Neural cell (in vitro differentiated cells): ENCODE data around the gene MAN2A2.

Experiments
- CTCF ChIP-seq: fragments of 450-650 bp; IDR thresholded peaks from 2 replicates; pipeline ENCODE4 v1.5.1; 2014; ENCODE audit warnings: antibody characterized with exemption, mild to moderate bottlenecking, moderate library complexity; ENCODE audit not compliant: poor library complexity, severe bottlenecking
- EP300 ChIP-seq: fragments of 450-650 bp; conservative IDR thresholded peaks from 2 replicates; pipeline ENCODE4 v1.6.1; 2014; ENCODE audit warnings: antibody characterized with exemption, mild to moderate bottlenecking, moderate library complexity; ENCODE audit not compliant: poor library complexity, severe bottlenecking
- EZH2 ChIP-seq: fragments of 200-600, 300-800 bp; shearing (Covaris generic), sonication (generic); IDR thresholded peaks from 2 replicates; pipeline ENCODE4 v1.6.1; 2014; ENCODE audit warnings: antibody characterized with exemption, low read length, borderline replicate concordance, mild to moderate bottlenecking; ENCODE audit not compliant: insufficient read depth, poor library complexity, severe bottlenecking
- MXI1 ChIP-seq: fragments of 450-650 bp; conservative IDR thresholded peaks from 2 replicates; pipeline ENCODE4 v1.6.1; 2014; ENCODE audit warnings: antibody characterized with exemption, mild to moderate bottlenecking; ENCODE audit not compliant: poor library complexity, severe bottlenecking
- POLR2AphosphoS5 ChIP-seq: IDR thresholded peaks from 2 replicates; pipeline ENCODE4 v1.6.1; 2012
- RAD21 ChIP-seq: fragments of 450-650 bp; conservative IDR thresholded peaks from 2 replicates; pipeline ENCODE4 v1.6.1; 2014; ENCODE audit warnings: antibody characterized with exemption, mild to moderate bottlenecking, moderate library complexity
- REST ChIP-seq: IDR thresholded peaks from 2 replicates; pipeline ENCODE4 v1.6.1; 2012; ENCODE audit warnings: borderline replicate concordance
- SMC3 ChIP-seq: fragments of 450-650 bp; conservative IDR thresholded peaks from 2 replicates; pipeline ENCODE4 v1.6.1; 2014; ENCODE audit warnings: antibody characterized with exemption, mild to moderate bottlenecking, moderate library complexity; ENCODE audit not compliant: poor library complexity
- TAF1 ChIP-seq: IDR thresholded peaks from 2 replicates; pipeline ENCODE4 v1.6.1; 2012; ENCODE audit warnings: low read depth

- TF ChIP-seq RAD21 (no peak), CTCF (no peak), REST (no peak), EZH2 (no peak), POLR2AphosphoS5 (no peak), MXI1 (no peak), TAF1 (no peak), SMC3 (no peak), EP300 (no peak)
Observed at GRCh38 chr15:90892023-90892422, 11.1 kb upstream of the MAN2A2 start.
